CD4-positive, alpha-beta T cell (primary cell): Measurements from ENCODE around the gene CCK. TPM values are rescaled to one million over a fixed set of nuclear protein-coding genes. Genes with fewer than 3 reads are reported as not detected.
A peak's percentile ranks its signal among the peaks of the same experiment; 100 is the strongest.

Experiments used
- ATAC-seq: fragments of 200-7000 bp; cut with Tn5 transposase; one replicate; pipeline ENCODE4 v1.10.0; 2022; ENCODE audit warnings: mild to moderate bottlenecking; ENCODE audit not compliant: poor library complexity
- CTCF ChIA-PET: fragments of 350-600 bp; sonication (Branson Sonifier 250); formaldehyde crosslinking; loops from one replicate; lab custom pipeline; 2021; ENCODE audit warnings: antibody characterized with exemption, inconsistent platforms; lab: Charles Lee
- POLR2A ChIA-PET: fragments of 350-600 bp; sonication (Branson Sonifier 250); formaldehyde crosslinking; loops from one replicate; lab custom pipeline; 2021; ENCODE audit warnings: antibody characterized with exemption, inconsistent platforms; lab: Charles Lee
- DNase-seq, 14 experiments: peaks; one replicate each; pipeline ENCODE4 v3.0.0-alpha.2; 2013 to 2020; ENCODE audit warnings: mixed read lengths in 2 of 14
- H3K27ac ChIP-seq, 2 donors: one replicate each; pipeline versions ENCODE4 v1.5.1 to v1.7.0; 2013; ENCODE audit warnings: low read length in 2 of 2, low read depth in 1 of 2, mild to moderate bottlenecking in 1 of 2
- H3K27me3 ChIP-seq, 2 experiments: 1 replicate in 1 of 2; 2 replicates in 1 of 2; pipeline versions ENCODE4 v1.6.1 to v1.7.0; 2013; ENCODE audit warnings: low read length in 2 of 2, control low read depth in 1 of 2, mild to moderate bottlenecking in 1 of 2, moderate library complexity in 1 of 2; ENCODE audit not compliant: insufficient read depth in 2 of 2, control insufficient read depth in 1 of 2
- H3K36me3 ChIP-seq: one replicate; pipeline ENCODE4 v1.6.1; 2013; ENCODE audit warnings: low read length, control low read depth; ENCODE audit not compliant: insufficient read depth
- H3K4me1 ChIP-seq: one replicate; pipeline ENCODE4 v1.6.1; 2013; ENCODE audit warnings: low read length, control low read depth; ENCODE audit not compliant: insufficient read depth
- H3K4me3 ChIP-seq: one replicate; pipeline ENCODE4 v1.5.1; 2013; ENCODE audit warnings: mild to moderate bottlenecking, low read length, moderate library complexity
- H3K9me3 ChIP-seq, 2 experiments: 1 replicate in 1 of 2; 2 replicates in 1 of 2; pipeline versions ENCODE4 v1.6.1 to v1.7.0; 2013; ENCODE audit warnings: low read length in 2 of 2, mild to moderate bottlenecking in 2 of 2, control low read depth in 1 of 2, moderate library complexity in 1 of 2; ENCODE audit not compliant: control insufficient read depth in 1 of 2, insufficient read depth in 1 of 2
- H3K27ac Mint-ChIP-seq: one replicate; pipeline ENCODE4 v1.8.0; 2020; ENCODE audit warnings: mixed read lengths
- H3K27me3 Mint-ChIP-seq: one replicate; pipeline ENCODE4 v1.8.0; 2021; ENCODE audit warnings: mixed read lengths
- H3K36me3 Mint-ChIP-seq: one replicate; pipeline ENCODE4 v1.8.0; 2021; ENCODE audit warnings: low read depth, mixed read lengths
- H3K4me1 Mint-ChIP-seq: one replicate; pipeline ENCODE4 v1.8.0; 2021; ENCODE audit warnings: low read depth, mixed read lengths
- H3K4me3 Mint-ChIP-seq: one replicate; pipeline ENCODE4 v1.8.0; 2020; ENCODE audit warnings: mild to moderate bottlenecking, mixed read lengths
- H3K9me3 Mint-ChIP-seq: one replicate; pipeline ENCODE4 v1.8.0; 2020; ENCODE audit warnings: mixed read lengths
- CTCF ChIP-seq: fragments of 200-600 bp; IDR thresholded peaks from one replicate; pipeline ENCODE4 v1.8.0; 2022; ENCODE audit warnings: antibody characterized with exemption, mild to moderate bottlenecking
- intact Hi-C, 2 experiments: fragments of 100-400 bp; cut with DNase I in 1 of 2; cut with micrococcal nuclease in 1 of 2; formaldehyde crosslinking; loops; one replicate each; pipeline versions ENCODE4 v1.15.1 to v1.9.0; 2023 to 2025; cut with DNase I, micrococcal nuclease
- total RNA-seq, 174 experiments: library from RNA in 2 of 174; stranded (reverse) in 2 of 174; gene quantifications; one replicate each; pipeline ENCODE4 v1.2.3 and lab custom pipeline; 2021 to 2026

CCK gene
- total RNA-seq, 2 experiments from 2014 or later, result not detected

DNA sequence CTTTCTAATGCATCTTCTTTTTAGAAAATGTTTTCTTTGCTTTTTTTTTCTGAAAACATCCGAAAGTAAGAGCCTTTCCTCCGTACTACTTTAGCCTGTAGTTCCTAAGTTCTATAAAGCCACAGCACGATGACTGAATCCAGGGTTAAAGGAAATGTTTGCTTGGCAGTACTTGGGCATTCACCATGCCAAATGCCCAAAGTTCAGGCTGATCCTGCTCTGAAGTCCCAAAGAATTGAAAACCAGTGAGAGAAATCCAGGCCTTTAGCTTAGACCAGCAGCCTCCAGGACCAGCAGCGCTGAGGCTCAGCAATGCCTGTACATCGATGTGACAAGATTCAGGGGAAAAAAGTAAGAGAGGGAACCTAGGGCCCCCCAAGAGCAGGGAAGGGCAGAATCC, 35.1 kb downstream of the CCK start:
- no peak for ATAC-seq
- no peaks in the 10 kb centered on the region for H3K27me3 ChIP-seq
- no peaks in the 10 kb centered on the region for H3K9me3 ChIP-seq
- CTCF ChIA-PET, result no interaction called here
- H3K27me3 Mint-ChIP-seq, result peaks cover 20% of the 10 kb centered on the region
- intact Hi-C loops, result no loop called here
- DNase-seq, result no peak
- no peaks in the 10 kb centered on the region for H3K4me1 Mint-ChIP-seq
- POLR2A ChIA-PET, result no interaction called here
- H3K27ac Mint-ChIP-seq, result no peak overlapping the region
- H3K27ac ChIP-seq, result no peak overlapping the region
- no peaks in the 10 kb centered on the region for H3K36me3 ChIP-seq
- no peak for TF ChIP-seq CTCF
- no peaks in the 10 kb centered on the region for H3K9me3 Mint-ChIP-seq
- H3K4me3 ChIP-seq, result no peak overlapping the region
- H3K4me3 Mint-ChIP-seq, result no peak overlapping the region
- no peaks in the 10 kb centered on the region for H3K36me3 Mint-ChIP-seq
- H3K4me1 ChIP-seq, result no peaks in the 10 kb centered on the region

GRCh38 chr3:42229942-42230688, 35.9 kb downstream of the CCK start:
- H3K4me3 Mint-ChIP-seq, result no peak overlapping the region
- H3K27ac Mint-ChIP-seq, result no peak overlapping the region

DNA sequence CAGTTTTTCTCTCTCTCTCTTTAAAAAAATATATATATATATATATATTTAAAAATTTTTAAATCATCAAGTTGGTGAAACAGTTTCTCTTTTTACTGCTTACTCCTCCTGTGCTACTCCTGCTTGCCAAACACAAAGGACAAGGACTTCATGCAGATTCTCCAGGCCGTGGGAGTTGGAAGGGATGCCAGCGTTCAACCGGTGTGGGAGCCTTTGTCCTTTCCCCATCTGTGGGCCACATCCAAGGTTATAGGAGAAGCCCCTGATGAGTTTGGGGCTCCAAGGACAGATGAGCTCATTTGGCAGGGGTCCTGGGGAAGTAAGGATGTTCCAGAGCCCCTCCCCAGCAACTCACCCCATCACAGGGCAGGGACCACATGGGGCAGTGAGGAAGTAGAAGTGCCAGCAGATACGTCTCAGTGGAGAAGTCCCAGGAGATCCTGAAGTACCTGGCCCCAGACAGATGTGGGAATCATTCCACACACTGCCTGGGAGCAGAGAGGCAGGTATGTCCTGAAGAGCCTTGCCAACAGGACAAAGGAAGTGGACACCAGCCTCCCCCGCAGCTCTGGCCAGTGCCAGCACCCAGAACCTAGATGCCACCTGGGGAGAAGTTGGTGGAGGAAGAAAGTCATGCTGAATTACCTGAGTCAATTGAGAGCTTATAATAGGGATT, 36.6 kb downstream of the CCK start:
- no peak for ATAC-seq
- ChIA-PET POLR2A (no interaction called here), CTCF (no interaction called here)
- Histone ChIP-seq H3K4me1 (no peaks in the 10 kb centered on the region), H3K36me3 (peaks cover 3% of the 10 kb centered on the region), H3K27ac (no peak overlapping the region), H3K9me3 (no peaks in the 10 kb centered on the region), H3K27me3 (no peaks in the 10 kb centered on the region), H3K4me3 (no peak overlapping the region)
- Mint-ChIP-seq H3K4me1 (no peaks in the 10 kb centered on the region), H3K27ac (no peak overlapping the region), H3K4me3 (no peak overlapping the region), H3K9me3 (no peaks in the 10 kb centered on the region), H3K36me3 (peaks cover 9% of the 10 kb centered on the region), H3K27me3 (peaks cover 6% of the 10 kb centered on the region)
- DNase-seq, result no peak
- intact Hi-C loops, result no loop called here
- TF ChIP-seq CTCF, result no peak

More at GRCh38 chr3:42229942-42230688, 35.9 kb downstream of the CCK start:
- Histone ChIP-seq H3K4me3 (no peak overlapping the region), H3K4me1 (no peaks in the 10 kb centered on the region), H3K27me3 (no peaks in the 10 kb centered on the region), H3K36me3 (no peaks in the 10 kb centered on the region), H3K9me3 (no peaks in the 10 kb centered on the region), H3K27ac (no peak overlapping the region)
- ATAC-seq (no peak), DNase-seq (peak in 1 of 14 experiments; percentile 15)
- peaks cover 5% of the 10 kb centered on the region for H3K36me3 Mint-ChIP-seq
- no peaks in the 10 kb centered on the region for H3K4me1 Mint-ChIP-seq
- H3K27me3 Mint-ChIP-seq, result peaks cover 13% of the 10 kb centered on the region
- no peaks in the 10 kb centered on the region for H3K9me3 Mint-ChIP-seq
- TF ChIP-seq CTCF, result no peak
- ChIA-PET CTCF (no interaction called here), POLR2A (no interaction called here)
- intact Hi-C loops, result no loop called here
